HepG2 (cell line): ENCODE measurements around the gene GNA15. TPM values are rescaled to one million over a fixed set of nuclear protein-coding genes. Genes with fewer than 3 reads are reported as not detected.

Source experiments
- GABPA ChIP-seq, 2 experiments: IDR thresholded peaks; 2 replicates each; pipeline ENCODE4 v1.6.1; 2011 to 2016; ENCODE audit warnings: low read depth in 2 of 2, low read length in 1 of 2, missing biosample characterization in 1 of 2, missing genetic modification characterization in 1 of 2
- HMGXB3 ChIP-seq: sonication (generic); formaldehyde crosslinking; IDR thresholded peaks from 2 replicates; pipeline ENCODE4 v1.4.0; 2020; ENCODE audit warnings: missing genetic modification reagents, borderline replicate concordance
- HNRNPLL ChIP-seq: fragments of 200-400 bp; formaldehyde crosslinking; IDR thresholded peaks from 2 replicates; pipeline ENCODE4 v1.6.1; 2017; ENCODE audit warnings: mild to moderate bottlenecking, low read depth, low read length; ENCODE audit not compliant: poor library complexity, severe bottlenecking
- IRX3 ChIP-seq: sonication (generic); formaldehyde crosslinking; IDR thresholded peaks from 2 replicates; pipeline ENCODE4 v1.8.1; 2023; ENCODE audit warnings: mild to moderate bottlenecking, low read depth, missing genetic modification reagents, borderline replicate concordance
- JUND ChIP-seq: sonication (generic); formaldehyde crosslinking; IDR thresholded peaks from 2 replicates; pipeline ENCODE4 v1.8.0; 2022; ENCODE audit warnings: mild to moderate bottlenecking, missing genetic modification reagents
- POLR2G ChIP-seq: fragments of 200-400 bp; formaldehyde crosslinking; IDR thresholded peaks from 2 replicates; pipeline ENCODE4 v1.6.1; 2018; ENCODE audit warnings: mild to moderate bottlenecking, low read depth, low read length, moderate library complexity
- RAD21 ChIP-seq: fragments of 450-650 bp; formaldehyde crosslinking; IDR thresholded peaks from 2 replicates; pipeline ENCODE4 v1.5.0; 2020; ENCODE audit warnings: mild to moderate bottlenecking
- SP1 ChIP-seq, 2 experiments: fragments of 450-650 bp in 1 of 2; sonication (generic) in 1 of 2; formaldehyde crosslinking in 1 of 2; IDR thresholded peaks; 2 replicates each; pipeline versions ENCODE4 v1.4.0 to v1.6.1; 2016 to 2020; ENCODE audit warnings: missing genetic modification reagents in 1 of 2
- SSRP1 ChIP-seq: IDR thresholded peaks from 2 replicates; pipeline ENCODE4 v1.6.1; 2016; ENCODE audit warnings: control low read depth
- TBX3 ChIP-seq: fragments of 450-650 bp; IDR thresholded peaks from 2 replicates; pipeline ENCODE4 v1.6.1; 2017; ENCODE audit warnings: antibody characterized with exemption, mild to moderate bottlenecking, inconsistent platforms, borderline replicate concordance
- ZIK1 ChIP-seq: sonication (generic); formaldehyde crosslinking; IDR thresholded peaks from 2 replicates; pipeline ENCODE4 v1.5.0; 2020; ENCODE audit warnings: mild to moderate bottlenecking, low read depth, missing genetic modification reagents, borderline replicate concordance
- ZMYM2 ChIP-seq: sonication (generic); formaldehyde crosslinking; IDR thresholded peaks from 2 replicates; pipeline ENCODE4 v1.8.0; 2022; ENCODE audit warnings: mild to moderate bottlenecking, missing genetic modification reagents
- ZNF260 ChIP-seq: sonication (generic); formaldehyde crosslinking; IDR thresholded peaks from 2 replicates; pipeline ENCODE4 v1.4.0; 2020; ENCODE audit warnings: missing genetic modification reagents, low read depth, mild to moderate bottlenecking, borderline replicate concordance
- ZNF577 ChIP-seq: sonication (generic); formaldehyde crosslinking; IDR thresholded peaks from 2 replicates; pipeline ENCODE4 v1.4.0; 2020; ENCODE audit warnings: mild to moderate bottlenecking, low read depth, missing genetic modification reagents, borderline replicate concordance
- ZNF644 ChIP-seq: IDR thresholded peaks from 2 replicates; pipeline ENCODE4 v1.6.1; 2016; ENCODE audit warnings: low read depth
- ZNF709 ChIP-seq: sonication (generic); formaldehyde crosslinking; IDR thresholded peaks from 2 replicates; pipeline ENCODE4 v1.5.0; 2020; ENCODE audit warnings: mild to moderate bottlenecking, missing genetic modification reagents
- ZSCAN12 ChIP-seq: sonication (generic); formaldehyde crosslinking; IDR thresholded peaks from 2 replicates; pipeline ENCODE4 v1.9.0; 2021; ENCODE audit warnings: mild to moderate bottlenecking, missing genetic modification reagents
- ZSCAN29 ChIP-seq: sonication (generic); formaldehyde crosslinking; conservative IDR thresholded peaks from 2 replicates; pipeline ENCODE4 v1.4.0; 2020; ENCODE audit warnings: mild to moderate bottlenecking, missing genetic modification reagents
- polyA plus RNA-seq, 8 experiments: library from polyadenylated mRNA; depleted of rRNA in 3 of 8; stranded (reverse) in 7 of 8; unstranded in 1 of 8; fragments of >200 nt; fragmentation: Illumina TruSeq in 4 of 8; extraction: Trizol in 4 of 8; gene quantifications; 2 replicates each; pipeline versions ENCODE4 v1.2.1 to v1.2.3, GENCODE V29; 2011 to 2016; ENCODE audit warnings: low read depth in 4 of 8, missing spikeins in 1 of 8, mixed read lengths in 1 of 8; ENCODE audit not compliant: insufficient read depth in 1 of 8
- total RNA-seq, 5 experiments: library from RNA; depleted of rRNA; stranded (reverse); fragments of >200 nt; fragmentation: Illumina TruSeq; extraction: Trizol; gene quantifications; 2 replicates each; pipeline ENCODE4 v1.2.3, GENCODE V29; 2016; ENCODE audit warnings: low read depth in 1 of 5
- TF ChIP-seq, protein P1 (sequence below): sonication (generic); formaldehyde crosslinking; IDR thresholded peaks from 2 replicates; pipeline ENCODE4 v1.8.1; 2023; ENCODE audit warnings: mild to moderate bottlenecking, missing genetic modification reagents
- TF ChIP-seq, protein P2 (sequence below): IDR thresholded peaks from 2 replicates; pipeline ENCODE4 v1.6.1; 2018; ENCODE audit warnings: missing genetic modification reagents
- TF ChIP-seq, protein P3 (sequence below): sonication (generic); formaldehyde crosslinking; IDR thresholded peaks from 2 replicates; pipeline ENCODE4 v1.5.1; 2020; ENCODE audit warnings: missing genetic modification reagents, mild to moderate bottlenecking, borderline replicate concordance

The GNA15 gene
- total and polyA plus RNA-seq, 2 of the 13 experiments (the other 11 are each of a cell fraction or from before 2014, with no cell fraction given), result not detected

- no peak for TF ChIP-seq HMGXB3 (CRISPR knock-in tag)
- no peak for TF ChIP-seq ZSCAN12 (CRISPR knock-in tag)
- peak; percentile 46 for TF ChIP-seq RAD21 (CRISPR knock-in tag)
- no peak for TF ChIP-seq TBX3
- TF ChIP-seq ZNF644 (CRISPR knock-in tag), result no peak
- TF ChIP-seq ZNF577 (CRISPR knock-in tag), result no peak
- TF ChIP-seq JUND, result no peak
- TF ChIP-seq ZNF260, result no peak
- TF ChIP-seq, protein P1, sequence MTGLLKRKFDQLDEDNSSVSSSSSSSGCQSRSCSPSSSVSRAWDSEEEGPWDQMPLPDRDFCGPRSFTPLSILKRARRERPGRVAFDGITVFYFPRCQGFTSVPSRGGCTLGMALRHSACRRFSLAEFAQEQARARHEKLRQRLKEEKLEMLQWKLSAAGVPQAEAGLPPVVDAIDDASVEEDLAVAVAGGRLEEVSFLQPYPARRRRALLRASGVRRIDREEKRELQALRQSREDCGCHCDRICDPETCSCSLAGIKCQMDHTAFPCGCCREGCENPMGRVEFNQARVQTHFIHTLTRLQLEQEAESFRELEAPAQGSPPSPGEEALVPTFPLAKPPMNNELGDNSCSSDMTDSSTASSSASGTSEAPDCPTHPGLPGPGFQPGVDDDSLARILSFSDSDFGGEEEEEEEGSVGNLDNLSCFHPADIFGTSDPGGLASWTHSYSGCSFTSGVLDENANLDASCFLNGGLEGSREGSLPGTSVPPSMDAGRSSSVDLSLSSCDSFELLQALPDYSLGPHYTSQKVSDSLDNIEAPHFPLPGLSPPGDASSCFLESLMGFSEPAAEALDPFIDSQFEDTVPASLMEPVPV (CRISPR knock-in tag), result no peak
- TF ChIP-seq ZIK1 (CRISPR knock-in tag), result no peak
- no peak for TF ChIP-seq SSRP1 (CRISPR knock-in tag)
- no peak for TF ChIP-seq HNRNPLL
- TF ChIP-seq ZMYM2 (CRISPR knock-in tag), result peak; percentile 75; the same call in 1 of the 2 replicates
- no peak for TF ChIP-seq ZNF709 (CRISPR knock-in tag)
- TF ChIP-seq POLR2G, result no peak
- no peak for TF ChIP-seq IRX3 (CRISPR knock-in tag)
- TF ChIP-seq, protein P2, sequence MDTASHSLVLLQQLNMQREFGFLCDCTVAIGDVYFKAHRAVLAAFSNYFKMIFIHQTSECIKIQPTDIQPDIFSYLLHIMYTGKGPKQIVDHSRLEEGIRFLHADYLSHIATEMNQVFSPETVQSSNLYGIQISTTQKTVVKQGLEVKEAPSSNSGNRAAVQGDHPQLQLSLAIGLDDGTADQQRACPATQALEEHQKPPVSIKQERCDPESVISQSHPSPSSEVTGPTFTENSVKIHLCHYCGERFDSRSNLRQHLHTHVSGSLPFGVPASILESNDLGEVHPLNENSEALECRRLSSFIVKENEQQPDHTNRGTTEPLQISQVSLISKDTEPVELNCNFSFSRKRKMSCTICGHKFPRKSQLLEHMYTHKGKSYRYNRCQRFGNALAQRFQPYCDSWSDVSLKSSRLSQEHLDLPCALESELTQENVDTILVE (CRISPR knock-in tag), result no peak
- no peak for TF ChIP-seq ZSCAN29 (CRISPR knock-in tag)
- TF ChIP-seq SP1 (IDR thresholded peaks at IDR 0.05), result no peak
- 0 out of 2 replicates have a peak, but pooled peaks have one; percentile 12 for TF ChIP-seq SP1 (CRISPR knock-in tag; IDR thresholded peaks at IDR 0.05)
- TF ChIP-seq, protein P3, sequence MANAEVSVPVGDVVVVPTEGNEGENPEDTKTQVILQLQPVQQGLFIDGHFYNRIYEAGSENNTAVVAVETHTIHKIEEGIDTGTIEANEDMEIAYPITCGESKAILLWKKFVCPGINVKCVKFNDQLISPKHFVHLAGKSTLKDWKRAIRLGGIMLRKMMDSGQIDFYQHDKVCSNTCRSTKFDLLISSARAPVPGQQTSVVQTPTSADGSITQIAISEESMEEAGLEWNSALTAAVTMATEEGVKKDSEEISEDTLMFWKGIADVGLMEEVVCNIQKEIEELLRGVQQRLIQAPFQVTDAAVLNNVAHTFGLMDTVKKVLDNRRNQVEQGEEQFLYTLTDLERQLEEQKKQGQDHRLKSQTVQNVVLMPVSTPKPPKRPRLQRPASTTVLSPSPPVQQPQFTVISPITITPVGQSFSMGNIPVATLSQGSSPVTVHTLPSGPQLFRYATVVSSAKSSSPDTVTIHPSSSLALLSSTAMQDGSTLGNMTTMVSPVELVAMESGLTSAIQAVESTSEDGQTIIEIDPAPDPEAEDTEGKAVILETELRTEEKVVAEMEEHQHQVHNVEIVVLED (CRISPR knock-in tag), result no peak
- no peak for TF ChIP-seq GABPA (IDR thresholded peaks at IDR 0.05; ENCODE audit: low read depth, low read length)
- no peak for TF ChIP-seq GABPA (CRISPR knock-in tag; IDR thresholded peaks at IDR 0.05; ENCODE audit: low read depth)
These were observed 74.6 kb downstream of the GNA15 start (continued) for GRCh38 chr19:3210347-3211017.
